ENCODE data around the gene ERAP2.
A peak's percentile ranks its signal among the peaks of the same experiment; 100 is the strongest.
"Not testable (repeated sequence)": the region's sequence is repeated elsewhere in the genome, so short reads cannot be mapped to it uniquely, and the experiment has no call there.

The ERAP2 gene

DNA sequence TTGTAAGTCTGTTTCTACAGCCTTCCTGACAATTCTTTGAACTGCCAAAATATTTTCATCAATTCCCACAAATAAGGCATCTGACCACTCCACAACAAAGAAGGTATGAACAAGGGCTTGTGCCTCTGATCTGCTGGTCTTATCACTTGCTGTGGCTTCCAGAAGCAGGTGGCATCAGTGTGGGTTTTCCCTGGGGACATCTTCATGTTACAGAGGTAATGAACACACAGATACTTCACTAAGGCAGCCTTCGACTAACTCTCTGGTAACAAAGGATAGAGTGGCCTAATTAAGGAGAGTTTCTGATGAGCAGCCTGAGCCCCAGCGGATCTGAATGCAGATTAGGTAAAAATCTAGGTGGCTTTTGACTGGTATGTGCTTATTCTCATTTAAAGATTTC lies 15.2 kb upstream of the ERAP2 start:
- DNase-seq (ENCODE audit: low read depth, low spot score), result no peak

DNA sequence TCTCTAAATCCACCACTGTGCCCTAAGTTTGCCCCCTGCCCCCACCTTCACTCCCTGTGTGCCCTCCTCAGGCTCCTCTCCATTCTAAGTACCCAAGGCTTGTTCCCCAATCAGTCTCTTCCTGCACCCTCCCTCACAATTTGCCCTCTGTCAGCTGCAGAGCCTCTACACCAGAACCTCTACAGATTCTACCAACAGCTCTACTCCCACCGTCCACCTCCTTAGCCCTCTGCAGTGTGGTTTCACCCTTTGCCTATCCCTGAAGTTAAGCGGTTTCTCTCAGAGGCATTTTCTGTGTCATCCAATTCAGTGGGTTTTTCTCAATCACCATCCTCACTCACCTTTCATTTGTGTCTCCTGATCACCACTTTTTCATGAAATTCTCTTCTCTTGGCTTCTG lies 13.2 kb upstream of the ERAP2 start:
- DNase-seq (ENCODE audit: low read depth, low spot score), result no peak

DNA sequence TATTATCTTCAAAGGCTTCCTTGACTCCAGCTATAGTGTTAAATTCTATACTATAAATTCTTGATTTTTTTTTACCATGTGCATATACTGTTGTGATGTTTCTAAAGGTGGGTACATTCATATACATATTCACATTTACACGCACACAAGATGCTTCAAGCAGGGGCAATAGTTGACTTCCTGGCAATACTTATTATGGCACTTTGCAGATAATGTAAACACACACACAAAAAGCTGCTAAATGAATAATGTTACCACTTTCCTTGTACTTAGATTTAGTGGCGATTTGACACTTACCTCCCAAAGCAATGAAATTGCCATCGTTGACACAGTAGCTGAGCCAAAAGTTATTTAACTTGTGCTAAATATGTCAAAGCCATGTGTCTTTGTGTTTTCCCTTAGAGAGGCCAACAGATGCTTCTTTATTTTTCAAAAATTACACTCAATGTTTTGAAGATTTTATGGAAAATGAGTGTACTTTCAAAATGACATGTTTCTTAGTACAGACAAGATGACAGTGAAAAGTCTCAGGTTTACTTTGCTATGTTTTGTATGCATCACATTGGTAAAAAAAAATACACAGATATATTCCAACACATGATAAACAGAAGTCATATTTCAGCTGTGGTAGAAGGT lies 12.2 kb upstream of the ERAP2 start:
- no peak for DNase-seq (ENCODE audit: low read depth, low spot score)

DNA sequence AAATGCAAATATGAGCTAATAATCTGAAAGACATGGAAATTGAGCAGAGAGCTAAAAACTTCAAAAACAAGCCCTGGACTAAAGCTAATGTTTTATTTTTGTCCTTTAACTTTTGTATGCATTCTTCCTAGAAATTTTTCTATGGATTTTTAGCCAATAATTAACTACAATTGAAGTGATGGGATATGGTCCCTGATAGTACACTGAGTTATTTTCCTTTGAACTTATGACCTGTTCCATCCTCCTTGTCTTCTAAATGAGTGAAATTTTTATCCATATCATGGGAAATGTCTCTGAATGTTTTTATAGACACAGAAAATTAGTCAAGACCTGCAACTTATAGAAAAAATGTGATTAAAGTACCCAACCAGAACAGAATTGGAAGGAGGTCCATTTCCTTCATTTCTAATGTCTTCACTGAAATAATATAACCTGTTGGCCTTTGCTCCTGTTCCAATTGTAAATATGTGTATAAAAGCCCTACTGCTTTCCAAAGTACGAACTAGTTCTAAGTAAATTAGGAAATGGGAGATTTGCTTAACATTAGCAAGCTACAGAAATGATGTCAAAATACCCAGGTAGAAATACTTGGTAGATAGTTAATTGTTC lies 11.3 kb upstream of the ERAP2 start:
- DNase-seq (ENCODE audit: low read depth, low spot score), result no peak

DNA sequence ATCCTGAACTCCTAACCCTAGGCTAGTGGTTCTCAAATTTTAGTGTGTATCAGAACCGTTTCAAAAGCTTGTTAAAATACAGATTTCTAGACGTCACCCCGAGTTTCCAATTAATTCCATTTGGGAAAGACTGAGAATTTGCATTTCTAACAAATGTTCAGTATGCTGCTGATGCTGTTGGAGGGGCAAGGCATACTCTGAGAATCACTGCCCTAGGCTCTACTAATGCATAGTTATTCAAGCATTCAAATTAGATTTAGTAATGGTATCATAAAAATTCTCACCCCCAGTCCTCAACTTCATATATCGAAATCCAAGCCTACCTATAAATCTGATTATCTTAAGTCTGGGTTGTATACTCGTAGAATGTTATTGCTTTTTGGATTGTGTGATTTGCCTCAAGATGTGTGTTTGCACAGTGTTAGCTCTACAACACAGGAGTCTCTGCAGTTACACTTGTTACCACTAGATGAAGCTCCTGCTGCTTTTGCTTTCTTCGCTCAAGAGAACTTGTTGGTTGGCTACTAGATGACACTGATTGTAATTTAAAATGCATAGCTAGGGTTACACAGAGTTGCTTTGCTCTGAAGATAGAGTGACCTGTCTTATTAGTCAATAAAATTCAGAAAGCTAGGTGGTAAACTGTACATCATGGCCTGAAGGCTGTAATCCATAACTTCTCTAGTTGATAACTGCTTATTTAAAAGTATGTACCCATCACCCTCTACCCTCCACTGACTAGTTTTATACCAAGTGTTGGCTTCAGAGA lies 7.5 kb upstream of the ERAP2 start:
- peak; percentile 22 for DNase-seq (ENCODE audit: low read depth, low spot score)

DNA sequence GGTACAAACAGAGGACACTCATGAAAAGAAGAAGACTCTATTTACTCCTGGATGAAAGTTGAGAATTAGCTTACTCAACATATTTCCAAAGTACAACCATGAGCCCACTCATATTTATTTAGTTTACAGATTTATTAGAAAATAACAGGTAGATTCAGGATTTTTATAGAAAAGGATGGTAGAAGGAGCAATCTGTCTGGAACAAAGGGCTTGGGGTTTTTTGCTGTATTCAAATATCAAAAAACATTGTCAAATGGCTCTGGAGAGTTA lies 7.0 kb upstream of the ERAP2 start:
- DNase-seq (ENCODE audit: low read depth, low spot score), result no peak

DNA sequence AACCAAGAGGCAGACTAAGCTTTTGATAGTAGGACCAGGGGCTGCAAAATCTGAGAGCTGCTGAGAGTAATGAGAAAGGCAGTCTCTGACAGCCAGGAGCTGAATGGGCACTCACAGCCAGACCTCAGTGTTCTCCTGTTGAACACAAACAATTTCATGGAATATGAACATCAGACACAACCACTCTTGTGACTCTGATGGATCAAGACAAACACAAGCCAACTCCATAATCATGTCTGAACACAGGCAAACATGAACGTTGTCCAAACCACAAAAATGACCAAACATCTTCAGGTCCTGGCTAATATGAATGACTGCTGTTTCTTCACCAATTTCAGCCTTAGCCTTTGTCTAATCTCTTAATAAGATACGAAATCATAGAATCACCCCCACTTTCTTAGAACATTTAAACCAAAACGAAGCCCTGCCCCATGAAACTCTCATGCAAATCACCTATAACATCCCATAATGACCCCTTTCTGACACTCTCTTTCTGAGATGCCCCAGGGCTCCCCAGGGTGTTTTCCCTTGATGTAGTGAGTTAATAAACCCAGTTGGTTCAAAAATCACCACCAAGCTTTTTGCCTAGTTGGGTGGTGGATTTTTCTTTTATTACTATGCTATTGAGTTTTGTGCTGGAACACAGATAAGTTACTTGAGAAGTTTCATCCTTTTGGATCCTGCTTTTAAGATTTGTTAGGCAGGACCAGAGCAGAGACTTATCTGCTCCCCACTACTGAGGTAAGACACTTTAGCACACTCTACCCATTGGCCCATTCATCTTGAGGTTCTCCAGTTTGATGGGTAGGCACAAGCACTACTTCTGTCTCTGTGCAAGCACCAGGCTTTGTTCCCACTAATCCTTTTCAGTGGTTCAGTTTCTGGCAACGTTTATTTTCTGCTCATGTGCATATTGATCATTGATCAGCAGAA lies 5.9 kb upstream of the ERAP2 start:
- DNase-seq (ENCODE audit: low read depth, low spot score), result no peak

DNA sequence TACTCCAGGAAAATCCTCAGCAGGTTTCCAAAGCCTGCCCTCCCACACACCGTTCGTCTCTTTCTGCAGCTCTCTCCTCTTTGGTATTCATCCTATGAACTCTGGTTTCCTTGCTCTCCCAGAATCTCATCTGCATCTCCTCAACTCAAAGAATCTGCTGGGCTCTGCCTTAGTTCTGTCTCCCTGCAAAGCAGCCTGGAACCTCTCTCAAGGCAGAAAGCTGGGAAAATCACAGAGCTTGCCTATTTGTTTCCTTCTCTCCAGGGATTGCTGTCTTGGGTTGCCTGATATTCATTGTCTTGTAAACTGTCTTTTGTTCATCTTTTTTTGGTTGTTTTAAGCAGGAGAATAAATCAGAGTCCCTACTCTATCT lies 5.3 kb upstream of the ERAP2 start:
- DNase-seq (ENCODE audit: low read depth, low spot score), result no peak

DNA sequence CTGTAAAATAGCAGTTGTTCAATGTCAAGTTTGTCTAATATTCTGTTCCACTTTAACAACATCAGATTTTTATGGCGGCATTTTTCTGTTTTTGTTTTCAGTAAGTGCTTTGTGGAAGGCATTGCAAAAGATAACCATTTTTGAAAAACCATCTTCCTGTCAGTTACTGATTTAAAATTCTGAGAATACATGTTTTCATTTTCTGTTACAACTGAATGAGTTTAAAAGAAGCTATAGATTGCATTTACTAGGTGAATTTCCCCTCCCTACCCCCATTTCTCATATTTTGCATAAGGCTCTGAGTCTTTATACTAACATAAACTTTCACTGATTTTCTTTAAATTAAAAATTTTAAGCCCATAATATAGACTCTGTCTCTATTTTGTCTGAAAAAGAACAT lies 4.6 kb upstream of the ERAP2 start:
- DNase-seq (ENCODE audit: low read depth, low spot score), result no peak

DNA sequence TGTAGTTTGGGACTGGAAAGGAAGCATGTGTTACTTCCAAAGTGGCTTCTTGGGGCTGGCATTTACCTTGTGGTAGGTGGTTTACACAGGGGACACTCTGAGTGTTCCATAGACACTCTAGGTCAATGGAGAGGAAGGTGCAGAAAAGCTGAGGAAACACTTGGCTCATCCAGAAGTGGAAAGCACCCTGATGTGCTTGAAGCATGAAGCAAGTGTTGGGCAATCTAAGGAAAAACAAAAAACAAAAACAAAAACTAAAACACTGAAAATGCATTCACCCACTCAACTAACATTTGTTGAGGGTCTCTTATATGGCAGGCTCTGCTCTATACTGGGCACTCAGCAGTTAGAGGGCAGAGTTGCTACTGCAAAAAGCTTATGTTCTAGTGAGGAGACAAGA lies 2.9 kb upstream of the ERAP2 start:
- no peak for DNase-seq (ENCODE audit: low read depth, low spot score)

DNA sequence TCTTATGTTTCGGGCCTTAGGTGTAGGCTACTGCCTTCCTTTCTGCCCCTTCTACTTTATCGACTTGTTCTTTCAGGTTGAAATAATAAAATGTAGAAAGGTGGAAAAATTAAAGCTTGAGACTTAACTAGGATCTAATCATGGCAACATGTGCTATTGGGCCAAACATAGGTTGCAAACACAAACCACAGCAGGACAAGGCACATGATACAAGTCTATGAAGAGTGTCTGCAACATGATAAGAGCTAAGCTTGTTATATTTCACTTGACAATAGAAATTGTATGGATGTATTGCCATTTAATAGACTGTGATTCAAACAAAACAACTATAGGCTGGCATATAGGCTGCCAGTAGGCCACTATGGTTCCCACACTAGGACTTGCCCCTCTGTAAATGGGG lies 1.7 kb upstream of the ERAP2 start:
- no peak for DNase-seq (ENCODE audit: low read depth, low spot score)

DNA sequence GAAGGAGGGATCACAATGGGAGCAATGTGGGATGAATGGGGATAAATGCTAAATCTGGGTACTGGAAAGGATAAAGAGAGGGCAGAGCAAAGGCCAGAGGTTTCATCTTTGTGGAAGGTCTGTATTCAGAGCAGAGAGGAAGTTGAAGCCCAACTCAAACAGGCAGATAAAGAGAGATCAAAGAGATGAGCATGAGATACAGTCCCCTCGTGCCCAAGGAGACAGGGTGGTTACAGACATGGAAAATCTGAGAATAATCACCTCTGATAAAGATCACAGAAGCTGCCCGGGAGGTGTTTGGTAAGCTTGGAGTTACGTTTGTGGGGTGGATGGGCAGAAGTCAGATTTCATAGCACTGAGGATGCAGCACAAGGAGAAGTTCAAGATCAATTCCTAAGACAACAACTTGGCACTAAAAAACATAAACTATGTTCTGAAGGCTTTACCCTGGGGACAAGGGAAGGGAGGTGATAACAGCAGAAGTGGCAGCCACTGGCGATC lies 459 bp upstream of the ERAP2 start:
- no peak for DNase-seq (ENCODE audit: low read depth, low spot score)

DNA sequence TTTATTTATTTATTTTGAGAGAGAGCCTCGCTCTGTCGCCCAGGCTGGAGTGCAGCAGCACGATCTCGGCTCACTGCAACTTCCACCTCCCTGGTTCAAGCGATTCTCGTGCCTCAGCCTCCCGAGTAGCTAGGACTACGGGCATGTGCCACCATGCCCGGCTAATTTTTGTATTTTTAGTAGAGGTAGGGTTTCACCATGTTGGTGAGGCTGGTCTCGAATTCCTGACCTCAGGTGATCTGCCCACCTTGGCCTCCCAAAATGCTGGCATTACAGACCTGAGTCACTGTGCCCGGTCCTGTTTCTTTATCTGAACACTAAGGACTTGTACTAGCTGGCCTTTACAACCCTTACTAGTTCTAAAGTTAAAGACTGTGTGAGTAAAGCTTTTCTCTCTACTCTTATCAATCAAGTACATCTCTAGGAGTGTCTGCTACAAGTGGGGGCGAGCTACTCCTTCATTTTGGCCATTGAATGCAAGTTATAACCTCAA lies 723 bp downstream of the ERAP2 start:
- DNase-seq (ENCODE audit: low read depth, low spot score), result not testable (repeated sequence)

DNA sequence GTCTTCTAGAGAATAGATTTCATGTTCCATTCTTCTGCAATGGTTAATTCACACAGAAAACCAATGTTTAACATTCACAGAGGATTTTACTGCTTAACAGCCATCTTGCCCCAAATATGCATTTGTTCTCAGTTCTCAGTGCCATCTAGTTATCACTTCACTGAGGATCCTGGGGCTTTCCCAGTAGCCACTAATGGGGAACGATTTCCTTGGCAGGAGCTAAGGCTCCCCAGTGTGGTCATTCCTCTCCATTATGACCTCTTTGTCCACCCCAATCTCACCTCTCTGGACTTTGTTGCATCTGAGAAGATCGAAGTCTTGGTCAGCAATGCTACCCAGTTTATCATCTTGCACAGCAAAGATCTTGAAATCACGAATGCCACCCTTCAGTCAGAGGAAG lies 3.4 kb downstream of the ERAP2 start:
- no peak for DNase-seq (ENCODE audit: low read depth, low spot score)

DNA sequence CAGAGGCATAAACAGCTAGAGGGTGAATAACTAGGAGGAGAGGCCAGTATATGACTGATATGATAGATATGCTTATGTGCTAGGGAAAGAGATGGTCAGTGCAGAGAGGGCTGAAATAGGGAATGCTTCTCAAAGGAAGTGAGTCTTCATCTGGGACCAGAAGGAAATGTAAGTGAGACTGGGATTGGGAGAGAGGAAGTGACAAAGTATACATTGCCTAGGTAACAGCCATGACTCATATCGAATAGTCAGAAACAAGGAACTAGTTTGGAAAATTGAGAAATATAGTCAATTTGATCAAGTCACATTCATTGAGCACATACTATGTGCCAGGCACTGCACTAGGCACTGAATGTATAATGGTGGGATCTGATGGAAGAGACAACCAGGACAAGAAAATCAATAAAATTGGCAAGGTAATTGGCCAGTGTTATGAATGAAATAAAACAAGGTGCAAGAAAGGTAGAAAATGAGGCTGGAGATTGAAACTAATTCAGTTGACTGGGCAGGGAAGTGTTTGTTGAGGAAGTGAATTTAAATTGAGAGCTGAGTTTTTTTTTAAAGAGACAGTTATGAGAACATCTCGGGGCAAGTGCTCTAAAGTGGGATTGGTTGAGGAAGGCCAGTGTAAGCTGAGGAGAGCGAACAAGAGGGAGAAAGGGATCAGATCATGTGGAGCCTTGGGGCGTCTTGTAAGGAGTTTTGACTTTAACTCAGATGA lies 4.3 kb downstream of the ERAP2 start:
- no peak for DNase-seq (ENCODE audit: low read depth, low spot score)

DNA sequence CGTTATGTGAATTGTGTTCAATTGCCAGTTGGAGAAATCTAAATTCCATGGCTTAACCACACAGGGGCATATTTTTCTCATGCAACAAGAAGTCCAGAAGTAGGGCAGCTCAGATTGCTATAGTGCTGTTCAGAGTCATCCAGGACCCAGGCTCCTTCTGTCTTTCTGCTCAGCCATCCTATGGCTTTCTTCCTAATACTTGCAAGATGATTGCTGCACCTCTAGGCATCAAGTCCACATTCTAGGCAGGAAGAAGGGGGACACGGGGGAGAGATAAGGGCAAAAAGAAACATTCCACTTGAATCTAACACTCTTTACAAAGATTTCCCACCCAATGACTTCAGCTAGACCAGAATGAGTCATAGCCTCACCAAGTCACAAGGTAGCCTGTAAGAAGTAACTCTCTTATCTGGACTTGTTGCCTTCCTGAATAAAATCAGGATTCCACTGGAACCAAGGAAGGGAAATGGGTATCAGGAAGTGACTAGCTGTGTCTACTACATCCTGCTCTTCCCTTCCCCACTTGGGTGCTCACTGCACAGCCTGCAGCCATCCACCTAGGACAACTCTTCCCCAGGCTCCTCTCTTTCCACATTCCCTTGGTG lies 5.3 kb downstream of the ERAP2 start:
- DNase-seq (ENCODE audit: low read depth, low spot score), result no peak

DNA sequence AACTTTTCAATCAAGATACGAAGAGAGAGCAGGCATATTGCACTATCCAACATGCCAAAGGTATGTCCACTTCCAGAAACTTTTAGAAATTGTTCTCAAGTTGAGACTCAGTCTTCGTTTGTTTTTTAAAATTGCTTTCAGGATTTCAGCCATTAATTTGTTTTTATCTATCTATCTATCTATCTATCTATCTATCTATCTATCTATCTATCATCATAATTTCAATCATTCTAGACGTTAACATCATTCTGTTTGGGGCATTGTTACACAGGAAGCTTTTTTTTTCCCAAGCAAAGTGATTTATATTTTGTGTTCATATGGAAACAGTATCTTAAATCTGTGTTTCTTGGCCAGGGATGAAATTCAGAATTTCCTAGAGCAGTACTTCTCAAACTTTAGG lies 7.6 kb downstream of the ERAP2 start:
- no peak for DNase-seq (ENCODE audit: low read depth, low spot score)

DNA sequence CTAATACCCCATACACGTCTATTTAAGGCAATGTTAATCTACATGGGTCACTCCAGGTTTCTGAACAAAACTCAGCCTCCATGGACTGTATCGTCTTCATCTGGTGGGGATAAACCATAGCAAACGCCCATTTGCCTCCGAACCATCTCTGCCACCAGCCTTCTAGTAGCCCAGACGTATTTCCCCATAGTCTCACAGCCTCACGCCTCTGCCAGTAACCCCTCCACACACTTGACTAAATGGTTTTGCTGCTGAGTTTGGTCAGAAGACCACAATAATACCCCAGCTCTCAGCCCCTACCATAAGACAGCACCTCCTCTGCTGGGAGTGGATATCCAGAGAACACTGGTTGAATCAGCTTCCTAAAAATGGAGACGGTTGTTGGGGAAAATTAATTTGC lies 8.7 kb downstream of the ERAP2 start:
- no peak for DNase-seq (ENCODE audit: low read depth, low spot score)

DNA sequence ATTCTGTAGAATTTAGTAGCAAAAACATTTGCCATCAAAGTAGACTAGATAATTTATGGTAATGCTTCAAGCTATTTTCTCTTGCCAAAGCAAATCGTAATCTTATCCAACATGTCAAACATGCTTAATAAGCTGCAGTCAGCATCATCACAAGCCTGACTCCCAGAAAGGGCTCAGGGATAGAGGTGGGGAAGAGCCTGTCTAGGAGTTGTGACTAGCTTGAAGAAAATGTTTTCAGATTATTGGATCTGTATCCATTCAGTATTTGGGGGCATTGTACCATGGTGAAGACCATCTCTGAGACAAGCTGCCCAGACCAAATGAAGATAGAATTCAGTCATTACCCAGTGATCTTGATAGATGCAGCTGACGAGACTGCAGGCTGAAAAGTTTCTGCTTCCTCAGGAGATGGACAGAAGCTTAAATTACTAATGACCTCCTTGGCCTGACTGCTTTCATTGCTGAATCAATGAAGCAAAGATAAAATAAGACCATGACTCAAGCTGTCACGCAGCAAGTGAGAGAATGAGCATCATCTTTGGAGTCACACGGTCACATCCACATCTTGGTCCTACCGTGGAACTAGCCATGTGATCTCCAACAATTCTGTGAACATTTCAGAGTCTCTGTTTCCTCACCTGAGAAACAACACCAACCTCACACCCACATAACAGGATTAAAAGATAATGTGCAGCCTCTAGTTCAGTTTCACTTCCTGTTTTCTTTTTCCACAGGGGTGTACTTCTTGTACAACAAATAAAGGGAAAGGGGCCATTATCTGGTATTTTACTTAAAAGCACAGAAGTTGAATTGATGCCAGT lies 9.4 kb downstream of the ERAP2 start:
- no peak for DNase-seq (ENCODE audit: low read depth, low spot score)

DNA sequence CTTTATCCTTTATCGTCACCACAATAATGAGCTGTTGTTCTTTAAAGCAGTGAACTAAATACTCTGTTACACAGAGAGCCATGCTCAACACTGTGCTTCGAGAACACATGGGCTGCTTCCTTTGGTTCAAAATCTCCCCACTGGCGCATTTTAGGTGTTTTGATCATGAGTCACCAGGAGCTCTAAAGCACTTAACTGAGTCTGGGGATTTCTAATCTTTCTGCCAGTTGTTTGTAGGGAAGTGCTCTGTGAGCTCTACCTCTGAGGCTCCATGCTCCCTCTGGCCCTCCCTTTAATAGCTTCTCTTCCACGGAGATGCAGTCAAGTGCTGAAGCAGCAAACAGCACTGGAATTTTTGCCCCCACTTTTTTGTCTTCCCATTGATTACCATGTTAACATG lies 17.0 kb downstream of the ERAP2 start:
- DNase-seq (ENCODE audit: low read depth, low spot score), result no peak

Data from brain pericyte (primary cell).